Hematopoietic multipotent progenitor cell treated with erythropoietin and hydrocortisone succinate and interleukin-3 and kit ligand, for 4 days (in vitro differentiated cells): ENCODE measurements around the gene ZNF280D.
"Not testable (repeated sequence)": the region's sequence is repeated elsewhere in the genome, so short reads cannot be mapped to it uniquely, and the experiment has no call there.

Experiments
- DNase-seq: peaks from one replicate; pipeline ENCODE4 v3.0.0-alpha.2; 2015

ZNF280D gene

DNA sequence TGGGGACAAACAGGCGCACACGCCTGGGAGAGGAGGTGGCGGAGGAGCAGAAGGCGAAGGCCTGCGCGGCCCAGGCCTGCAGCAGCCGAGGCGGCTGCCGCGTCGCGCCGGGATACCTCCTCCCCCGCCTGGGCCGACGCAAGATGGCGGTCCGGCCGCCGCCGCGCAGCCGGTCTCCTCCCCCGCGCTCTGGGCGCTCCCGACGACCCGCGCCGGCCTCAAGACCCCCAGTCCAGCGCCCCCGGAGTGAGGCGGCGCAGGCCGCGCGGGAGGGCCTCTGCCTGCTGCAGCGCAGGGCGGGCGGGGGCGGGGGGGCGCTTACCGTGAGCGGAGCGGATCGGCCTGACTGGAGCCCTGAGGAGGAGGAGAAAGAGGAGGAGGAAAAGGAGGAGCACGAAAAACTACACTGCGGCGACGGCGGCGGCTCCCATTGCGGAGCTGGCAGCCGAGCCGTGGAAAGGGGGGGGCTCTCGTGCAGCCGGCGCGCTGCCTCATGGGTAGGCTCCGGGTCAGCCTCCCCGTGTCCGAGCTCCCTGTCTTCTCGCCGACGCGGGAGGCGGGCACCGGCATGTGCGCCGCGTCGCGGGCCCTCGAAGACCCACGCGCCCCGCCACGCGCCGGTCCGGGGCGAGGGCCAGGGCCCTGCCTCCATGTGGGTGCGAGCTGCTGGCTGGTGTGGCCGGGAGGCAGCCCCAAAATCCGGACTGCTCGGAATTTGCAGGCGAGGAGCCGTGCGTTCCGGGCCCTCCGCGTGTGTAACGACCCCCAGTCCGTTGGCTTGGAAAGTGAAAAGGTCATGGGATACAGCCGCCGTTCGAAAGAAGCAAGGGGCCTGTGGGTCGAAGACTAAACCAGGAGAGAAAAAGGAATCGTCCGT, at the start of gene ZNF280D:
ZNF280D (minus strand) TSS at position 374 of the 877 bp plus-strand sequence. CDS start 26,400 bp downstream, outside the sequence.
- peak; percentile 94 for DNase-seq

- no peak for DNase-seq
Observed at GRCh38 chr15:56782306-56782705, 49.0 kb upstream of the ZNF280D start.

GRCh38 chr15:56781666-56782065, 48.4 kb upstream of the ZNF280D start:
- no peak for DNase-seq

GRCh38 chr15:56780102-56780725, 46.9 kb upstream of the ZNF280D start:
- DNase-seq, result peak; percentile 77

- DNase-seq, result not testable (repeated sequence)
Observed at GRCh38 chr15:56779449-56779848, 46.1 kb upstream of the ZNF280D start.

DNA sequence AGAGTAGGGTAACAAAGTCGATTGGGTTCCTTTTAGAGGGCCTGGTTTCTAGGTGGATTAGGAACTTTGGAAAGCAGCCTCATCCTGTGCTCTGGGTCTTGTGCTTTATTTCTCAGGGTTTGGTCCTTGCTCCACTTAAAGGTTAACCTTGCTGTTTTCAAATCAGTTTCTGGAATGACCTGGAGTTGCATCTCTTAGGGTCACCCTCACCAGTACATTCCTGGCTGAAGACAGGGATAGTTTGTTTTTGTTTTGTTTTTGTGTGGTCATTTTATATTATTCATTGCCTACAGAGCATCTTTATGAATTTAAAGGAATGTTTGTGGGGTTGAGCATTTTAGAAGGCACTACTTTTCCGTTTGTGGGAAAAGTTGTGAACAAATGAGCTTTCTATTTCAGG, 45.5 kb upstream of the ZNF280D start:
- DNase-seq, result no peak

DNA sequence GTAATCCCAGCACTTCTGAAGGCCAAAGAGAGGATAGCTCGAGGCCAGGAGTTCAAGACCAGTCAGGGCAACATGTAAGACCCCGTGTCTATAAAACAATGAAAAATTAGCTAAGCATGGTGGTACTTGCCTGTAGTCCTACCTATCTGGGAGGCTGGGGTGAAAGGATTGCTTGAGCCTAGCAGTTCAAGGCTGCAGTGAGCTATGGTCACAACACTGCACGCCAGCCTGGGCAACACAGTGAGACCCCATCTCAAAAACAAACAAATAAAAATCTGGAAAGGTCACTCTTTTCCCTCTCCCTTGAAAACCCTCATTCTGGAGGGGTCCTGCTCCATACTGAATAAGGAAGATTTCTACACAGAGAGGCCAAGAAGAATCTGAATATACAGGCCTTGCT, 43.5 kb upstream of the ZNF280D start:
- no peak for DNase-seq

DNA sequence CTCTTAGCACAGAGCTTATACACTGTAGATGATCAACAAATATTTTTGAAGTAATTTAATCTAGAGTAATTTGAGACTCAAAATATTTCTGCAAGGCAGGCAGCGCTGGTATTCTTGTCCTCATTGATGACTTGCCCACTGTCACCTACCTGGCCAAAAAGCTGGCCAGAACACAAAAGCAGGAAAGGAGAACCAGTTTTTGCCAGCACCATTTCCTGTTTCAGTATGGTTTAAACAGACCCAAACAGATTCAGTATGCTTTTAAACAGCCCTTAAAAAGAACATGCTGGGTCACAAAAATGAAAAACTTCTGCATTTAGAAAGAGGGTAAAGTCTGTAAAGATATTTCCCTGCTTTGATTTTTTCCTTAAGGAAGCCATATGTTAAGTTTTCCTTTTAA, 42.3 kb upstream of the ZNF280D start:
- peak; percentile 15 for DNase-seq

- DNase-seq, result peak; percentile 81
Observed at GRCh38 chr15:56774356-56774755, 41.0 kb upstream of the ZNF280D start.

DNA sequence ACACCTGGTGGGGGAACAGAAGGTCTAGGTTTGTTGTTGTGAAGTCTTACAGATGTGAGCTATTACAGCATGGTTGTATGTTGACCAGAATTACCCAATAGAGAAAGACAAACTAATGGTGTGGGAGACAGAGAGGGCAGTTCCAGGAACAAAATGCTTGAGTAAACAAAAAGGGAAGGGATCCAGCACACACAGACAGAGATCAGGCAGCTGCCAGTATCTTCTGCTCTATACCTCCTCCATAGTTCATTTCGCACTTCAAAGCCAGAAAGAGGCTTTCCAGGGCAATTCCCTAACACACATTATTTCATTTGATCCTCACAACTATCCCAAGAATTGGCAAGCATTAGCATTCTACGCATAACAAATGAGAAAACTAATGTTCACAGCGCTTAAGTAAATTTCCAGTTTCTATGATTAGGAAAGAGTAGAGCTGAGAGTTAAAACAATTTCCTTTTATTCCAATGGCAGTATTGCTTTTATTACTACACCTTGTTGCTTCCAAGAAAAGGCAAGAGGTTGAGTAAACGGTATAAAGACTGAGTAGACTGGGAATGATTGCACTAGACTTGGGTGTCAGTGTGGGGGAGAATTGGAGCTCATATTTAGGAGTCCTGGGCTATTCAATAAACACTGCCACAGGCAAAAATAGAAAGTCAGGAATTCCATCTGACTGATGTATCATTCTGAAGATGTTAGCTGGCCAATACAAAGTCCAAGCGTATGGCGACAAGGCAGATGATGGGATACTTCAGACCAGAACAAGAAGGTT, 39.7 kb upstream of the ZNF280D start:
- DNase-seq, result peak; percentile 34

DNA sequence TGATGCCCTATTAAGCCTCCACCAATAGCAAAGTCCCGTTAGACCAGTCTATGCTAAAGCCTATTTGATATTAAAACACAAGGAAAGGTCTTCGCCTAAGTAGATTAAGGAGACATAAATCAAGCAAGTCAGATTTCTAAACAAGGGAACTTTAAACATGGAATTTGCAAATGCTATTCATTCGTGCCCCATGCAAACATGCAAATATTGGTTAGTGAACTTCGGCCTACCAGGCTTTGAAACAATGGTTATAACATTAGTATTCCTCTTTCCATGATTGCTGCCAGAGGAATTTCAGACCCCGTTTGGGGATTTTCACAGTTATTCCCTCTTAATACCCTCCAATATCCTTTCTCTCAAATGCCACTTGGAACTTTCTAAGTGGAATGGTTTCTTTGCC, 36.9 kb upstream of the ZNF280D start:
- no peak for DNase-seq

DNA sequence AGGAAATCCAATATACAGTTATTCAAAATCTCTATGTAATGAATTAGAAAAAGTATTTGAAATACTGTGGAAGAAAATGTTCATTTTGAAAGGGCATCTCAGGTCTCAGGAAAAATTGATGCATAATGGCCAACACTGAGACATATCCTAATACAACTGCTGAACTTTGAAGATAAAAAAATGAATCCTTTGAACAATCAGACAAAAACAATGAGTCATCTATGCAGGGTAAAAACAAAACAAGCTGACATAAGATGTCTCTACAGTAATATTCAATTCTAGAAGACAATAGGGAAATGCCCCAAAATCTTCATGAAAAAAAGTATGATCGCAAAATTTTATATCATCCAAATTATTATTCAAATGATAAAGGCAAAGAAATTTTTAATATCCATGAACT, 34.0 kb upstream of the ZNF280D start:
- peak; percentile 25 for DNase-seq

- peak; percentile 20 for DNase-seq
Observed at GRCh38 chr15:56765251-56765650, 31.9 kb upstream of the ZNF280D start.

DNA sequence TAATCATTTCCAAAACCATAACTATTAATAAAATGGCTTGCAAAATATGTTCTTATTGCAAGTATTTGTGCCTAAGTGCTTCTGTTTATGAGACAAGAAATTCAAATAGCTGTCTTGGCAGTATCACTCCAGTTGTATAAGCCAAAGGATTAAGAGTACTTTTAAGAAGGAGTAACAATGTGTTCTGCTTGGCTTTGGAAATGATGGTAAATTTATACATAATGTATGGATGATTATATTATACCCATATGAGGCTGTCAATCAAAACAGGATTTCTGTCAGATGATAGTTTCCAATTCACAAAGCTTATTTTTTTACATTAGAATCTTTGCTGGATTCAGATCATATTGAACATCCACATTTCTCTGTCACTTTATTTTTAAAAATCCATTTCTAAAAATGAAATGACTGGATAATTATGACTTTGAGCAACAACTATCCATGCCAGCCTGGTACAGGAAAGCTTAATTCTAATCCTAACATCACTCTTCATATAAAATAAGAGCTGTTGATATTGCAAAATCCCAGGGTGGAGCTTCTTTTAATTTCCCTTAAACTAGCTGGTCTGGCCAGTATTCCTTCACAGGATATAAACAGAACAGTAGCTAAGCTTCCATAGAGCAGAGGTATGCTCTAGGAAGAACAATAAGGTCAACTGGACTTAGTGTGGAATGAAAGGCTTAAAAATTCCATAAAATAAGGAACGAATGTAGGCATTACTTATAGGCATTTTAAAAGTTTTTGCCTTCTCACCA, 30.0 kb upstream of the ZNF280D start:
- DNase-seq, result no peak

DNA sequence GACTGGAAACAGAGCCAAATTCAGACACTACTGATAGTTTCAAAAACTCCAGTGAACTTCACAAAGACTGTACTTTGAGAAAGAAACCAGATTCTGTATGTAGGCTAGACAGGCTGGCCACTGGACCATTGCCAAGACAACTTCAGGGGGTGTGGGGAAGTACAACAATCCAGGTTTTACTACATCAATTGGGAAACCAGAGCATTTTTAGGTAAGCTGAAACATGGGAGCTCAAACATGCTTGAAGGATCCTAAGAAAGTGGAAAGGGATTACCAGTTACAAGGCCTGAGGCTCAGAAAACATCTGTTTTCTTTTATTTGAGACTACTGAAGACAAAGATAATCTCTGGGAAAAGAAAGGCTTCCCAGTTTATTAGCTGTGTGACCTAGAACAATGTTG, 26.9 kb upstream of the ZNF280D start:
- DNase-seq, result no peak

GRCh38 chr15:56759450-56759845, 26.1 kb upstream of the ZNF280D start:
- no peak for DNase-seq

GRCh38 chr15:56758770-56759449, 25.6 kb upstream of the ZNF280D start:
- DNase-seq, result peak; percentile 34

DNA sequence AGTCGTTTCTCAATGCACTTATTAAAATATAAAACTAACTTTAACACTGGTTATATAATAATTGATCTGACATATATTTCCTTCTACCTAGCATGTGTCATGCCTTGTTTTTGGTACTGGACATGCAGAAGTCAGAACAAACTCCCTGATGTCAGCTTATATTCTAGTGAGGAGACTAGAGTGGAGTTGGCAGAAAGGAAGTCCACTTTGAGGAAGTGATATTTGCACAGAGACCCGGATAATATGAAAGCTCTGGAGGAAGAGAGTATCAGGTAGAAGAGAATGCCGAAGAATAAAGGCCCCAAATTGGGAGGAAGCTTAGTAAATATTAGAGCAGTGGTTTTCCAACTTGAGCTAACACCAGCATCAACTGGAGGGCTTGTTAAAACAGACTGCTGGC, 24.6 kb upstream of the ZNF280D start:
- no peak for DNase-seq

DNA sequence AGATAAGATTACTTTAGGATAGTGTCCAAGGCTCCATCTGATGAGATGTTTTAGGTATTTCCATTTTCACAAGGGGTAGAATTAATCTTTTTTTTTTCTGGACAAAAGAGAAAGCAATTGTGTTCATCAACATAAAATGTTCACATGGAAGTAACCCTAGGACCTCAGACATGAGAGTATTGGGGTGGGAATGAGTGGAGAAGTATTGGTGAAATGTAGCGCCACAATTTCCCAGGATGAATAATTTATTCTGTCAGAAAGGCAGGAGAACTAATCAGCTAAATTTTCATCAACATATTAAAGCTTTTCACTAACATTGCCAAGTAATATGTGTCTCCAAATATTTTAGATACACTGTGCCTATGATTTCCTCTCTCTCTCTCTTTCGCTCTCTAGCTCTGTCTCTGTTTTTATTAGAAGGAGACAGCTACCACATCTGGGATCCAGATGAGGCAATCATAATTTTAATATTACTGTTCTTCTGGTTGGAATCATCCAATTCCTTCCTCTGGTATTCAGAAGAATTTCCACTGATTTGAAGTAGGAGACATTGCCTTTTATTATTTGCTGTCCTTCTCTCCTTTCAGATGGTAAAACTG, 21.6 kb upstream of the ZNF280D start:
- no peak for DNase-seq

DNA sequence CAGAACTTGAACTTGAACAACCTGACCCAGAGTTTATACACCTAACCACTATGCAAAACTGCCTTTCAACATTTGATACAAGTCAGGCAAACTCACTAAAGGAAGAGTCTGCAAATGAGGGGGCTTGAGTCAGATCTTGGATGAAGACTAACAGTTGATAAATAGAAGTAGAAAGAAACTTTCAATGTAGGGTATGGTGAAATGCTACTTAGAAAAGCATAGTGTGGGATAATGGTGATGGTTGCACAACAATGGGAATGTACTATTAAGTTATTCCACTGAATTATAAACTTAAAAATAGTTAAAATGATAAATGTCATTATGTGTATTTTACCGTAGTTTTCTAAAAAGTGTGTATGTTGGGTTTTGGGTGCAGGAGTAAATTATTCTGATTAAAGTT, 19.7 kb upstream of the ZNF280D start:
- no peak for DNase-seq

DNA sequence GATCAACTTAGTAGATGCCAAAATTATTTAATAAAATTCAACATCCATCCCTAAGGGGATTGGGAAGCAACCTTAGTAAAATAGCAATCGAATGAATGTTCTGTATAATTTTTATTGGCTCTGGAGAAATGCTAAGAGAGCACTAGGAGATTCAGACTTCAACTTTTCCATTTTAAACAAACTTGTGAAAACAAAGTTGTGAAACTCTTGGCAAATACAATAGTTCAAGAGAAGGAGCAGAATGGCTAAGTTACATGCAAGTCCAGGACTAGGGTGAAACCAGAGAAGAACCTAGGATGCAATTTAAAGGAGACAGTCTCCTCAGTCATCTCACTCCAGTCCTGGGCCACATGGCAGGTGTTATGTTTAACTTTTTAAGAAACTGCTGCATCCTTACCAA, 16.7 kb upstream of the ZNF280D start:
- no peak for DNase-seq
